NB4 (cell line): ENCODE results near the gene PPP1R3D.

Experiments used
- MYC ChIP-seq: IDR thresholded peaks from 2 replicates; pipeline ENCODE4 v1.6.1; 2011; ENCODE audit warnings: low read depth, low read length
- POLR2A ChIP-seq: IDR thresholded peaks from 2 replicates; pipeline ENCODE4 v1.6.1; 2011; ENCODE audit warnings: mild to moderate bottlenecking; ENCODE audit not compliant: insufficient read length; ENCODE audit errors: extremely low read depth
- TF ChIP-seq, protein P1 (sequence below): IDR thresholded peaks from one replicate; pipeline ENCODE4 v1.5.1; 2012; ENCODE audit warnings: low read depth, low read length
- TF ChIP-seq, protein P2 (sequence below): IDR thresholded peaks from 2 replicates; pipeline ENCODE4 v1.6.1; 2011; ENCODE audit warnings: low read depth, low read length

DNA sequence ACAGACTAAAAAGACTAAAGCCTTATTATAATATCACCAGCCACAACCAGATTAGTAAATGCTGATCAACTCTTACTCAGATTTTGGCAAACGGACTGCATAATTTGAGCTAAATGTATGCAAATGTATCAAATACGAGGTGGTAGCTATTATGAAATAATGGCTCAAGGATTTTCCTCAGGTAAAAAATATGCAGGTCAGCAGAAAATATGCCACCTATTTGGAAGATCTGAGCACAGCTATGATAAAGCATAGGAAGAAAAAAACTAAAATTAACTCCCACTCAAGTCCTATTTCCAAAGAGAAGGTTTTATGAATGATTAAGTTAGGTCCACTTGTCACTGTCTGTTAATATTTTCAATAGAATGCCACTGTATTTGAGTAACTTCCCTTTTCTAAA lies 29.1 kb downstream of the PPP1R3D start:
- TF ChIP-seq, protein P1, sequence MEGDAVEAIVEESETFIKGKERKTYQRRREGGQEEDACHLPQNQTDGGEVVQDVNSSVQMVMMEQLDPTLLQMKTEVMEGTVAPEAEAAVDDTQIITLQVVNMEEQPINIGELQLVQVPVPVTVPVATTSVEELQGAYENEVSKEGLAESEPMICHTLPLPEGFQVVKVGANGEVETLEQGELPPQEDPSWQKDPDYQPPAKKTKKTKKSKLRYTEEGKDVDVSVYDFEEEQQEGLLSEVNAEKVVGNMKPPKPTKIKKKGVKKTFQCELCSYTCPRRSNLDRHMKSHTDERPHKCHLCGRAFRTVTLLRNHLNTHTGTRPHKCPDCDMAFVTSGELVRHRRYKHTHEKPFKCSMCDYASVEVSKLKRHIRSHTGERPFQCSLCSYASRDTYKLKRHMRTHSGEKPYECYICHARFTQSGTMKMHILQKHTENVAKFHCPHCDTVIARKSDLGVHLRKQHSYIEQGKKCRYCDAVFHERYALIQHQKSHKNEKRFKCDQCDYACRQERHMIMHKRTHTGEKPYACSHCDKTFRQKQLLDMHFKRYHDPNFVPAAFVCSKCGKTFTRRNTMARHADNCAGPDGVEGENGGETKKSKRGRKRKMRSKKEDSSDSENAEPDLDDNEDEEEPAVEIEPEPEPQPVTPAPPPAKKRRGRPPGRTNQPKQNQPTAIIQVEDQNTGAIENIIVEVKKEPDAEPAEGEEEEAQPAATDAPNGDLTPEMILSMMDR: no peak
- TF ChIP-seq POLR2A: no peak
- TF ChIP-seq, protein P2, sequence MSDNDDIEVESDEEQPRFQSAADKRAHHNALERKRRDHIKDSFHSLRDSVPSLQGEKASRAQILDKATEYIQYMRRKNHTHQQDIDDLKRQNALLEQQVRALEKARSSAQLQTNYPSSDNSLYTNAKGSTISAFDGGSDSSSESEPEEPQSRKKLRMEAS: no peak
- no peak for TF ChIP-seq MYC
